Measurements from ENCODE around the gene HRAS.

DNA sequence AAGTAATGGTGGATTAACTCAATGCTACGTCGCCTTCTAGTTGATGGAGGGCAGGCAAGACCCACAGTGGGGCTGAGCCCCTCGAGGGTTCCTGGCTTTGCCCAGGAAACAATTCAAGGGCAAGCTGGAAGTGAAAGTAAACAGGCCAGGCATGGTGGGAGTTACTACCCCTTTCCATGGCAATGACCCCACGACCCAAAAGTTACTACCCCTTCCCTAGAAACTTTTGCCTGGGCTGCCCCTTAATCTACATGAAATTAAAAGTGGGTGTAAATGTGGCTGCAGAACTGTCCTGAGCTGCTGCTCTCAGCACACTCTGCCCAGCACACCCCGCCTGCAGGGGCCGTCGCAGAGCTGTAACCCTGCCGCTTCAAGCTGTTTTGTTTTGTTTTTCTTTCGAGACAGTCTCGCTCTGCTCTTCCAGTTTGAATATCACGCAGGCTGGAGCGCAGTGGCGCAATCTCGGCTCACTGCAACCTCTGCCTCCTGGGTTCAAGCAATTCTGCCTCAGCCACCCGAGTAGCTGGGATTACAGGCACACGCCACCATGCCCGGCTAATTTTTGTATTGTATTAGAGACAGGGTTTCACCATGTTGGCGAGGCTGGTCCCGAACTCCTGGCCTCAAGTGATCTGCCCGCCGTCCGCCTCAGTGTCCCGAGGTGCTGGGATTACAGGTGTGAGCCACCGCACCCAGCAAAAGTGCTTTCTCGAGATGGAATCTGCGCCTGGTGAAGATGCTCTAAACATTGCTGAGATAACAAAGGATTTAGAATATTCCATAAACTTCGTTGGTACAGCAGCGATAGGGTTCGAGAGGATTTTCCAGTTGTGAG lies 22.4 kb downstream of the HRAS start:
- TF ChIP-seq, protein P1, sequence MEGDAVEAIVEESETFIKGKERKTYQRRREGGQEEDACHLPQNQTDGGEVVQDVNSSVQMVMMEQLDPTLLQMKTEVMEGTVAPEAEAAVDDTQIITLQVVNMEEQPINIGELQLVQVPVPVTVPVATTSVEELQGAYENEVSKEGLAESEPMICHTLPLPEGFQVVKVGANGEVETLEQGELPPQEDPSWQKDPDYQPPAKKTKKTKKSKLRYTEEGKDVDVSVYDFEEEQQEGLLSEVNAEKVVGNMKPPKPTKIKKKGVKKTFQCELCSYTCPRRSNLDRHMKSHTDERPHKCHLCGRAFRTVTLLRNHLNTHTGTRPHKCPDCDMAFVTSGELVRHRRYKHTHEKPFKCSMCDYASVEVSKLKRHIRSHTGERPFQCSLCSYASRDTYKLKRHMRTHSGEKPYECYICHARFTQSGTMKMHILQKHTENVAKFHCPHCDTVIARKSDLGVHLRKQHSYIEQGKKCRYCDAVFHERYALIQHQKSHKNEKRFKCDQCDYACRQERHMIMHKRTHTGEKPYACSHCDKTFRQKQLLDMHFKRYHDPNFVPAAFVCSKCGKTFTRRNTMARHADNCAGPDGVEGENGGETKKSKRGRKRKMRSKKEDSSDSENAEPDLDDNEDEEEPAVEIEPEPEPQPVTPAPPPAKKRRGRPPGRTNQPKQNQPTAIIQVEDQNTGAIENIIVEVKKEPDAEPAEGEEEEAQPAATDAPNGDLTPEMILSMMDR (IDR thresholded peaks at IDR 0.05) = no peak
- TF ChIP-seq POLR2A (IDR thresholded peaks at IDR 0.05) = no peak

Data from esophagus squamous epithelium (tissue), 4 donors.